Adrenal gland (tissue), 5 donors: ENCODE measurements around the gene NIPBL.

Source experiments
- CTCF ChIP-seq, 6 experiments: fragments of 450-650 bp in 4 of 6; fragments of 200-600 bp in 2 of 6; sonication (generic) in 1 of 6; IDR thresholded peaks; 1 replicate in 5 of 6; 2 replicates in 1 of 6; pipeline versions ENCODE4 v1.5.1 to v1.8.0; 2016 to 2021; ENCODE audit warnings: antibody characterized with exemption in 6 of 6, mild to moderate bottlenecking in 2 of 6, moderate library complexity in 1 of 6
- POLR2A ChIP-seq, 2 donors: fragments of 450-650 bp; IDR thresholded peaks; one replicate each; pipeline ENCODE4 v1.6.1; 2017; ENCODE audit warnings: antibody characterized with exemption in 2 of 2, mild to moderate bottlenecking in 2 of 2, moderate library complexity in 1 of 2
- donor health status: DM: no; HTN: no; CAD: no.

GRCh38 chr5:36928947-36929346 is 52.4 kb downstream of the NIPBL start:
- TF ChIP-seq CTCF (IDR thresholded peaks at IDR 0.05): no peak
- no peak for TF ChIP-seq POLR2A (IDR thresholded peaks at IDR 0.05)
